Dedifferentiated amniotic fluid mesenchymal stem cell (primary cell): ENCODE results near the gene RAB36.
A peak's percentile ranks its signal among the peaks of the same experiment; 100 is the strongest.

Source experiments
- DNase-seq: peaks from one replicate; pipeline ENCODE4 v3.0.0-alpha.2; 2016; ENCODE audit errors: extremely low spot score

RAB36 gene

GRCh38 chr22:23137905-23138561 is 7.2 kb upstream of the RAB36 start:
- DNase-seq: no peak

- no peak for DNase-seq
These were observed 6.5 kb upstream of the RAB36 start for GRCh38 chr22:23138584-23139435.

DNA sequence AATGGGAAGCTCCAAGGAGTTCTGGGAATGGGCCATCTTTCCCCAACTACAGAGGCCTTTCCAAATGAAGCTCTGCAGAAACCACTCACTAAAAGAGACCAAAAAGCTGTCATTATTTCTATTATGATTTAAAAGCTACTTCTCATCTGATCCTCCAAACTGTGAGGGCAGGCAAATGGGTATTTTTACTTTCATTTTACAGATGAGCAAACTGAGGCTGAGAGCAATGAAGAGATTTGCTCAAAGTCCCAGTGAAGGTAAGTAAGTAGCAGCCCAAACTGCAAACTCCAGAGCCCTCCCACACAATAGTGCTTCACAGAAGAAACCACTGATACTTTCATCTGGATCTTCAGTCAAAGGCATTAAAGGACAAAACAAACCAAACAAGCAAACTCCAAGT is 4.9 kb upstream of the RAB36 start:
- no peak for DNase-seq

DNA sequence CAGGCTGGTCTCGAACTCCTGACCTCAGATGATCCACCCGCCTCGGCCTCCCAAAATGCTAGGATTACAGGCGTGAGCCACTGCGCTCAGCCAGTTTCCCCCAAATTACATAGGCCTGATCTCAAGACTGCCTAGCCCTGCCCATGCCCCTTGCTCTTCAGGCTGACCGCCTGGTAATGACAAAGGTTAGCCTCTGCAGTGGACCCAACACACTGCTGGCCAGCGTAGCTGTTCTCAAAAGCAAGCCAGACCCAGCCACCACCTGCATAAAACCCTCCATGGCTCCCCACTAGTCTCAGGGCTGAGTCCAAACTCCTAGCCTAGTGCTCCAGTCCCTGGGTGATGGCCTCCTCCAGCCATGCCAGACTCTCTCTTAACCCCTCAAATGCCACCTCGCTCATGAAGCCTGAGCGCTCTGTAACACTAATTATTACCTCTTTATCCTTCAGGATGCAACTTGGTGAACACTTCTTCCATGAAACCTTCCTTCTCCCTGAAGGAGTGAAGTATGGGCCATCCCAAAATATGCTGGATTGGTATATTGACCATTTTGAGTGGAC is 2.7 kb upstream of the RAB36 start:
- DNase-seq: no peak

GRCh38 chr22:23143119-23143518 is 2.2 kb upstream of the RAB36 start:
- DNase-seq: no peak

GRCh38 chr22:23144432-23144831 is 845 bp upstream of the RAB36 start:
- DNase-seq: no peak

DNA sequence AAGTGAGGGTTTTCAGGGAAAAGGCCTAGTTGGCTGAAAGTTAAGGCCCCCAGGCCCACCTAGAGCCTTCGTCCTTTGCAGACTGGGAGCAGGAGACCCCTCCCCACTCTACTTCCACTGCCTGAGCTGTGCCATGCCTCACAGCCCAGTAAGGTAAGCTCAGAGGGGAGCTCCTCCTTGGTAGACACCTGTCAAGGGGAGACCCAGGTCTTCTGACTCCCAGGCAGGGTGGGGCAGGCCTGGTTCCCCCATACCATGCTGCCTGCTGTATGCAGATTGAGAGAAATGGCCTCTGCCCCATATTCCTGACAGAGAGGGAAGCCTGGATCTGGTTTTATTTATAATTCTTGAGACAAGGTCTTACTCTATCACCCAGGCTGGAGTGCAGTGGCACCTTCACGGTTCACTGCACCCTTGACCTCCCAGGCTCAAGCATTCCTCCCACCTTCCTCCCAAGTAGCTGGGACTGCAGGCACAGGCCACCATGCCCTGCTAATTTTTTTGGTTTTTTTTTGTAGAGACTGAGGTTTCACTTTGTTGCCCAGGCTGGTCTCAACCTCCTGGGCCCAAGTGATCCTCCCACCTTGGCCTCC is 697 bp downstream of the RAB36 start:
- no peak for DNase-seq

DNA sequence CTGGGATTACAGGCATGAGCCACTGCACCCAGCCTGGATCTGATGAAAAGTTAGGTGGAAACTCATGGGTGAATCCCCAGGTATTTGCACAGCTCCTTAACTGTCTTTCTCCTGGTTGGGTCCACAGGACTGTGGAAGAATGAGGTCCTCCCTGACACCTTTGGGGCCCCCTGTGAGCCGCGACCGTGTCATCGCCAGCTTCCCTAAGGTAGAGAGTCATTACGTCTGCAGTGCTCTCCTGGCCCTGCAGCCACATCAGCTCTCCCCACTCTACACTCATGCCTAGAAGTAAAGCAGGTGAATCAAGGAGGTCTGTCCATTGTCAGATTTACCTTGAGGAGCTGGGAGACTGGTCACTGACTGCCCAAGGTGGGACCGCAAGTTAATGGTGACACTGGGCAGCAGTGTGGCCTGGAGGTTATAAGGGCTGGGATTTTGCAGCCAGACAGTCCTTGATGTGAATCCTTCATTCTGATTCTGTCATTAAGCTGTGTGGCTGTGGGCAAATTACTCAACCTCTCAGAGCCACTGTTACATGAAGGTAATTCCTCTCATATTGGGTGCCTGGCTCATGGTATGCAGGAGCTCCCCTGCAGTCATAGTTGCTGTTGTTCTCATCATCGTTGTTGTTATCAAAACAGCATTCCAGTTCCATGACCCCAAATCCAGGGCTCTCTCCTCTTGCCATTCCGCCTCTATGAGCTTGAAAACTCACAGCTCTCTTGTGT is 1.4 kb downstream of the RAB36 start:
- no peak for DNase-seq

DNA sequence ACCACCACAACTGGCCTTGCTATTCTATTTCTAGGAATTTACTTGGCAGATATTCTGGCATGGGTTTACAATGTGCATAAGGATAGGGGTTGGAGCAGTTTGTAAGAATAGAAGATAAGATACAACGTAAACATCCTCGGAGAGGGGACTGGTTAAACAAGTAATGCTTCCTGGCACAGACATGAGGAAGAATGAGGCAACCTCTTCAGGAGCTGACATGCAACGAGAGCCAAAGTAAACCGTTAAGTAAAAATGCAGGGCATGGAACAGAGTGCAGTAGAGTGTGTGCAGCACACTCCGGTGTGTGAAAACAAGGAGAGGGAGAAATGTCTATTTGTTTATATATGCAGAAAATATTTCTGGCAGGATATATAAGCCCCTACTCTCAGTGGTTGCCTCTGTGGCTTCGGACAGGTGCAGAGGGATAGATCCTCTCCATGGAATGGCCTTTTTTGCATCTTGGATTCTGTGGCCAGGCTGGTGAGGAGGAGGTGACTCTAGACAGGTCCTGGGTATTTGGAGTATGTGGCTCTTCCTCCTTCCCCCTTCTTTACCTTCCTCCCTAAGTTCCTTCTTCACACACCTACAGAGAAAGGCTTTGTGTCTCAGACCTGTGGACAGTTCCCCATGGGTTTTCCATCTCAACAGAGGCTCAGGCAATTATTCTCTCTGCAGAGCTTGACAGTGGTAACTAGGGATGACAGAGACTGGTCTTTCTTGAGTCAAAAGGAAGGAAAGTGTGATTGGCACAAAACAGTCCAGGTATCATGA is 2.5 kb downstream of the RAB36 start:
- DNase-seq: peak; percentile 46

DNA sequence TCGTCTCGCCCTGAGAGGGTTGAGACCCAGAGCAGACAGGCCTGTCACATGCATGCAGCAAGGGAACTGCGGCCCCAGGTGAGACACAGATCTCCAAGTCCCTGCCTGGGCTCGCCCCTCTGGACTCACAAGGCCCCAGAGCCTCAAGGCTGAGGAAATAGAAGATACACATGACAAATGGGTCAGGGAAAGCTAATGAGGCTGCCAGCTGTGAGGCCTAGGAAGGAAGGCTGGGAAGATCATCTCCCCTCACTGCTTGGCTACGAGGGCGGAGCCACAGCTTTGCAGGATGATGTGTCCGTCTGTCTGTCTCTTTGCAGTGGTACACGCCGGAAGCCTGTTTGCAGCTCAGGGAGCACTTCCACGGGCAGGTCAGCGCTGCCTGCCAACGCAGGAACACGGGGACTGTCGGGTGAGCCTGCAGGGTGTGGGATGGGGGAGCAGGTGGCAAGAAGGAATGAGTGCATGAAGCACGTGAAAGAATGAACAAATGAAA is 4.5 kb downstream of the RAB36 start:
- DNase-seq: no peak

DNA sequence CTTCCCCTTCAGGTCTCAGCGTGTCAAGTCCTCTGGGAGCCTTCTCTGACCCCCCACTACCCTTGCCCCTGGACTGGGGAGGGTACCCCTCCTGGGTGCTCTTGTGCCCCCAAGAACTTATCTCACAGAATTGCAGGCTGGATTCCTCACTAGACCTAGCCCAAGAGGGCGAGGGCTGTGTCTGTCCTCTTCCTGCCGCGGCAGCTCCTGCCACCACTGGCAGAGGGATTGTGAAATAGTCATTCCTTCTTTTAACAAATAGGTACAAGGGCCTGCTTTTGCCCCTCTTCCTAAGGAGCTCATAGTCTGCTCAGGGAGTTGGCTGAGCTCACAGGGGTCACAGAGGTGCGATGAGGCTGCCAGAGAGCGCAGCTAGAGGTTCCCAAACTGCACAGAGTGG is 5.5 kb downstream of the RAB36 start:
- DNase-seq: no peak

GRCh38 chr22:23151827-23152226 is 6.5 kb downstream of the RAB36 start:
- no peak for DNase-seq

DNA sequence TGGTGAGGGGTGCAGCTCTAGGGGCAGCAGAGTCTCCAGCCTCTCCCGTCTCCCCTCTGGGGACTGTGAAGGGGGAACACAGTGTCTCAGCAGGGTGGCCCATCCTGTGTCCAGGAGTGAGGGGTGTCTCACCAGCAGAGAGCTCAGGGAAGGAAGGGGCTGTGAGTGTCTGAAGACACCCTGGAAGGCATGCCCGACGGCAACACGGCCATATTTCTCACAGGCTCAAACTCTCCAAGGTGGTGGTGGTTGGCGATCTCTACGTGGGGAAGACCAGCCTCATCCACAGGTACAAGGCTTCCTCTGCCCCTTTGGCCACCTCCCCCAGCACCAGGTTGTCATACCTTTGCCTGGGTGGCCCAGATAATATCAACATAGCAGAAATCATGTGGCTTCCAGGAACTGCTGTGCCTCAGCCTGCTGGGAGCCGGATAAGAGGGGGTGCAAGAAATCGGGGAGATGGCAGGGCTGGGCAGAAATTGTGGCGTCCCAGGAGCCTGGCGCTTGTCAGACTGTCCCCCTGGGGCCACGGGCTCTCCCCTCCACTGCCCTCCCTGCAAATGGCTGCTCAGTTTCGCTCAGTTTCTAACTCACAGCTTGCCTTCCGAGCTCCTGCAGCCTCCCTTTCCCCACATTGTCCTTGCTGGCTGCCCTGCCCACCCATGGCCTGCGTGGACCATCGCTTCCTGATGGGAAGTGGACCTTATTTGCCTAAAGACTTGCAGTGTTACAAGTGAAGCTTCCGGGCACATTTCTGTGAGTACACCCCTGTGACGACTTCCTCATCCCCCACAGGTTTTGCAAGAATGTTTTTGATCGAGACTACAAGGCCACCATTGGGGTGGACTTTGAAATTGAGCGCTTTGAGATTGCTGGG is 7.2 kb downstream of the RAB36 start:
- no peak for DNase-seq

- DNase-seq: no peak
These were observed 8.7 kb downstream of the RAB36 start for GRCh38 chr22:23153994-23154393.

DNA sequence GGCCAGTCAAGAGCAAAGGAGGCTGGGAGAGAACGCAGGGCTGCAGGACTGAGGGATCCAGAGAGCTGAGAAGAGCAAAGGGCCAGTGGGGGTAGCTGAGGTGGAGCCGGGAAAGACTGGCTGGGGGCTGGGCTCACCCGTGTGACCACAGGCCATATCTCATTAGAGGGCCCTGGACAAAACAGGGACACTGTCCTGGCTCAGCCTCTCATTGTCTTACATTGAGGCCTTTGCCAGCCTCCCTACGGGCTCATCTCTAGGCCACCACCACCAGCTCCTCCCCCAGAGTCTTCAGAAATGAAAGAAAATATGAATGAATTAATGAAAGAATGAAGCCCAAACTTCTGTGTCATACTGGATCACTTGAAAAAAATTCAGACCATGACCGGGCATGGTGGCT is 9.2 kb downstream of the RAB36 start:
- DNase-seq: no peak

GRCh38 chr22:23155143-23155542 is 9.9 kb downstream of the RAB36 start:
- DNase-seq: no peak

GRCh38 chr22:23155831-23156230 is 10.6 kb downstream of the RAB36 start:
- no peak for DNase-seq

GRCh38 chr22:23156286-23156685 is 11.0 kb downstream of the RAB36 start:
- no peak for DNase-seq

GRCh38 chr22:23157560-23158515 is 12.6 kb downstream of the RAB36 start:
- no peak for DNase-seq
